ENCODE results near the gene DDX54. TPM values are rescaled to one million over a fixed set of nuclear protein-coding genes. Genes with fewer than 3 reads are reported as not detected.

The DDX54 gene
- total RNA-seq, 1 donor = 40.2 TPM

- no peak for TF ChIP-seq CTCF (IDR thresholded peaks at IDR 0.05; ENCODE audit: extremely low read depth, low read depth, low read length)
Measured at GRCh38 chr12:113226696-113227568, 41.7 kb upstream of the DDX54 start.

GRCh38 chr12:113224955-113225354, 39.7 kb upstream of the DDX54 start:
- Histone ChIP-seq H3K4me1 (ENCODE audit: insufficient read depth, low read length) (peaks cover 17% of the 10 kb centered on the region), H3K36me3 (ENCODE audit: insufficient read depth, low read length) (peaks cover 29% of the 10 kb centered on the region), H3K4me2 (ENCODE audit: insufficient read depth, low read length) (no peak overlapping the region), H2AFZ (ENCODE audit: low read length) (no peak overlapping the region), H3K27me3 (ENCODE audit: insufficient read depth, low read length) (no peaks in the 10 kb centered on the region), H4K20me1 (ENCODE audit: insufficient read depth, low read length) (no peaks in the 10 kb centered on the region), H3K79me2 (ENCODE audit: insufficient read depth, low read length) (peaks cover 11% of the 10 kb centered on the region), H3K4me3 (ENCODE audit: insufficient read depth, low read length) (no peak overlapping the region), H3K27ac (ENCODE audit: low read depth, low read length) (no peak overlapping the region), H3K9me3 (ENCODE audit: low read depth, low read length) (no peaks in the 10 kb centered on the region)
- DNase-seq (ENCODE audit: insufficient read length, low spot score, missing footprints) = no peak
- no peak for TF ChIP-seq CTCF (IDR thresholded peaks at IDR 0.05; ENCODE audit: extremely low read depth, low read depth, low read length)

More at GRCh38 chr12:113226696-113227568, 41.7 kb upstream of the DDX54 start:
- no peaks in the 10 kb centered on the region for H4K20me1 ChIP-seq (ENCODE audit: insufficient read depth, low read length)
- H3K9me3 ChIP-seq (ENCODE audit: low read depth, low read length) = no peaks in the 10 kb centered on the region
- H3K4me1 ChIP-seq (ENCODE audit: insufficient read depth, low read length) = peaks cover 17% of the 10 kb centered on the region
- peaks cover 5% of the 10 kb centered on the region for H3K79me2 ChIP-seq (ENCODE audit: insufficient read depth, low read length)
- H2AFZ ChIP-seq (ENCODE audit: low read length) = no peak overlapping the region
- no peak overlapping the region for H3K27ac ChIP-seq (ENCODE audit: low read depth, low read length)
- H3K4me2 ChIP-seq (ENCODE audit: insufficient read depth, low read length) = no peak overlapping the region
- no peaks in the 10 kb centered on the region for H3K27me3 ChIP-seq (ENCODE audit: insufficient read depth, low read length)
- peaks cover 47% of the 10 kb centered on the region for H3K36me3 ChIP-seq (ENCODE audit: insufficient read depth, low read length)
- DNase-seq (ENCODE audit: insufficient read length, low spot score, missing footprints) = no peak
- no peak overlapping the region for H3K4me3 ChIP-seq (ENCODE audit: insufficient read depth, low read length)

- peaks cover 17% of the 10 kb centered on the region for H3K4me1 ChIP-seq (ENCODE audit: insufficient read depth, low read length)
Measured at GRCh38 chr12:113222730-113223531, 37.7 kb upstream of the DDX54 start.

More at GRCh38 chr12:113222730-113223531, 37.7 kb upstream of the DDX54 start:
- TF ChIP-seq CTCF (IDR thresholded peaks at IDR 0.05; ENCODE audit: extremely low read depth, low read depth, low read length) = no peak
- peak overlapping the region; percentile 88 for H3K27ac ChIP-seq (ENCODE audit: low read depth, low read length)
- DNase-seq (ENCODE audit: insufficient read length, low spot score, missing footprints) = peak; percentile 92
- peak overlapping the region; percentile 85 for H3K4me2 ChIP-seq (ENCODE audit: insufficient read depth, low read length)
- H3K27me3 ChIP-seq (ENCODE audit: insufficient read depth, low read length) = no peaks in the 10 kb centered on the region
- H3K9me3 ChIP-seq (ENCODE audit: low read depth, low read length) = no peaks in the 10 kb centered on the region
- H3K36me3 ChIP-seq (ENCODE audit: insufficient read depth, low read length) = peaks cover 14% of the 10 kb centered on the region
- H3K79me2 ChIP-seq (ENCODE audit: insufficient read depth, low read length) = peaks cover 11% of the 10 kb centered on the region
- no peaks in the 10 kb centered on the region for H4K20me1 ChIP-seq (ENCODE audit: insufficient read depth, low read length)
- H2AFZ ChIP-seq (ENCODE audit: low read length) = peak overlapping the region; percentile 52
- peak overlapping the region; percentile 94 for H3K4me3 ChIP-seq (ENCODE audit: insufficient read depth, low read length)

Data from osteoblast (primary cell).